Endodermal cell (in vitro differentiated cells): Measurements from ENCODE around the gene BACH2. TPM values are rescaled to one million over a fixed set of nuclear protein-coding genes. Genes with fewer than 3 reads are reported as not detected.
"Not testable (repeated sequence)": the region's sequence is repeated elsewhere in the genome, so short reads cannot be mapped to it uniquely, and the experiment has no call there.

Experiments used
- DNase-seq: peaks from one replicate; pipeline ENCODE4 v3.0.0-alpha.2; 2017
- H3K27ac ChIP-seq: 2 replicates; pipeline ENCODE4 v1.5.1; 2013; ENCODE audit warnings: mild to moderate bottlenecking, low read depth, low read length, moderate library complexity
- H3K27me3 ChIP-seq: 2 replicates; pipeline ENCODE4 v1.6.1; 2013; ENCODE audit warnings: mild to moderate bottlenecking, low read length, moderate library complexity; ENCODE audit not compliant: insufficient read depth, control insufficient read depth, poor library complexity, severe bottlenecking
- H3K36me3 ChIP-seq: 2 replicates; pipeline ENCODE4 v1.7.0; 2013; ENCODE audit warnings: mild to moderate bottlenecking, low read length, moderate library complexity; ENCODE audit not compliant: control insufficient read depth, insufficient read depth
- H3K4me1 ChIP-seq: one replicate; pipeline ENCODE4 v1.7.0; 2013; ENCODE audit warnings: low read length; ENCODE audit not compliant: control insufficient read depth, insufficient read depth
- H3K4me3 ChIP-seq: 2 replicates; pipeline ENCODE4 v1.5.1; 2013; ENCODE audit warnings: mild to moderate bottlenecking, low read length, moderate library complexity
- H3K9ac ChIP-seq: 2 replicates; pipeline ENCODE4 v1.6.1; 2013; ENCODE audit warnings: mild to moderate bottlenecking, low read length, moderate library complexity; ENCODE audit not compliant: poor library complexity, severe bottlenecking; ENCODE audit errors: extremely low read depth
- H3K9me3 ChIP-seq: 2 replicates; pipeline ENCODE4 v1.6.1; 2013; ENCODE audit warnings: mild to moderate bottlenecking, low read length, moderate library complexity; ENCODE audit not compliant: control insufficient read depth
- H3K27ac Mint-ChIP-seq: 2 replicates; pipeline ENCODE4 v1.8.0; 2020; ENCODE audit warnings: mixed read lengths
- H3K27me3 Mint-ChIP-seq: 2 replicates; pipeline ENCODE4 v1.8.0; 2021; ENCODE audit warnings: mild to moderate bottlenecking, mixed read lengths; ENCODE audit not compliant: insufficient read depth
- H3K36me3 Mint-ChIP-seq: 2 replicates; pipeline ENCODE4 v1.8.0; 2020; ENCODE audit warnings: low read depth, mixed read lengths
- H3K4me1 Mint-ChIP-seq: 2 replicates; pipeline ENCODE4 v1.8.0; 2020; ENCODE audit warnings: mixed read lengths
- H3K4me3 Mint-ChIP-seq: 2 replicates; pipeline ENCODE4 v1.8.0; 2020; ENCODE audit warnings: mild to moderate bottlenecking, moderate library complexity, mixed read lengths
- H3K9me3 Mint-ChIP-seq: 2 replicates; pipeline ENCODE4 v1.8.0; 2020; ENCODE audit warnings: mild to moderate bottlenecking, mixed read lengths
- CTCF ChIP-seq: fragments of 200-600 bp; sonication (generic); conservative IDR thresholded peaks from 2 replicates; pipeline ENCODE4 v1.5.0; 2021; ENCODE audit warnings: antibody characterized with exemption, mild to moderate bottlenecking
- WGBS, 2 experiments: methylation state at CpG; one replicate each; pipeline versions ENCODE4 v1.1.5 to v1.1.7; 2013; ENCODE audit warnings: missing lambda C conversion rate in 2 of 2, mixed read lengths in 1 of 2; ENCODE audit not compliant: insufficient coverage in 1 of 2, insufficient read length in 1 of 2; 5-methylcytosine and 5-hydroxymethylcytosine counted together
- total RNA-seq, 2 donors: library from RNA; stranded (reverse); fragmentation: NEBNext Ultra II Directional in 1 of 2; extraction: Animal tissue kit (Norgen Biotek cat#: 25700) in 1 of 2; gene quantifications; 2 replicates in 1 of 2; 3 replicates in 1 of 2; pipeline ENCODE4 v1.2.1, GENCODE V29; 2021

BACH2 gene
- total RNA-seq, 2 donors from 2014 or later = 11.0 to 22.3 TPM

- Mint-ChIP-seq H3K27ac (no peak overlapping the region), H3K9me3 (peaks cover 6% of the 10 kb centered on the region), H3K27me3 (no peaks in the 10 kb centered on the region), H3K4me1 (peaks cover 9% of the 10 kb centered on the region), H3K36me3 (peaks cover 2% of the 10 kb centered on the region), H3K4me3 (no peak overlapping the region)
- peak overlapping the region; percentile 81 for H3K27ac ChIP-seq
- H3K9ac ChIP-seq = no peak overlapping the region
- no peaks in the 10 kb centered on the region for H3K4me1 ChIP-seq
- no peak overlapping the region for H3K4me3 ChIP-seq
- no peak for DNase-seq
- H3K27me3 ChIP-seq = no peaks in the 10 kb centered on the region
- H3K9me3 ChIP-seq = no peaks in the 10 kb centered on the region
- WGBS, 2 experiments = 60 to 78% methylated on average over 1 to 3 of the region's 3 CpGs
- TF ChIP-seq CTCF = no peak
- H3K36me3 ChIP-seq = no peaks in the 10 kb centered on the region
Measured at GRCh38 chr6:90033746-90034271, 262.8 kb downstream of the BACH2 start.

GRCh38 chr6:90032489-90033212 is 264.0 kb downstream of the BACH2 start:
- not testable (repeated sequence) for DNase-seq, H3K4me3 Mint-ChIP-seq

GRCh38 chr6:90028995-90029635 is 267.5 kb downstream of the BACH2 start:
- H3K27ac Mint-ChIP-seq = no peak overlapping the region
- no peak overlapping the region for H3K27ac ChIP-seq
- 65 to 69% methylated on average over 5 to 10 of the region's 10 CpGs for WGBS, 2 experiments
- no peaks in the 10 kb centered on the region for H3K36me3 ChIP-seq
- TF ChIP-seq CTCF = no peak
- peaks cover 9% of the 10 kb centered on the region for H3K4me1 Mint-ChIP-seq
- no peak overlapping the region for H3K9ac ChIP-seq
- H3K9me3 ChIP-seq = no peaks in the 10 kb centered on the region
- H3K27me3 Mint-ChIP-seq = no peaks in the 10 kb centered on the region
- H3K4me3 Mint-ChIP-seq = no peak overlapping the region
- no peak for DNase-seq
- H3K36me3 Mint-ChIP-seq = no peaks in the 10 kb centered on the region
- no peaks in the 10 kb centered on the region for H3K27me3 ChIP-seq
- H3K9me3 Mint-ChIP-seq = peaks cover 6% of the 10 kb centered on the region
- no peaks in the 10 kb centered on the region for H3K4me1 ChIP-seq
- H3K4me3 ChIP-seq = no peak overlapping the region

More at GRCh38 chr6:90032489-90033212, 264.0 kb downstream of the BACH2 start:
- H3K4me1 Mint-ChIP-seq, H3K9ac ChIP-seq, H3K36me3 ChIP-seq, H3K27me3 Mint-ChIP-seq, H3K27ac ChIP-seq, H3K4me1 ChIP-seq, H3K9me3 ChIP-seq, H3K27me3 ChIP-seq, H3K9me3 Mint-ChIP-seq, H3K36me3 Mint-ChIP-seq, H3K27ac Mint-ChIP-seq, H3K4me3 ChIP-seq: not testable (repeated sequence)
- WGBS, 2 experiments = 75 to 100% methylated on average over 2 to 5 of the region's 5 CpGs
